ENCODE measurements around the gene RSPH10B.
"Not testable (repeated sequence)": the region's sequence is repeated elsewhere in the genome, so short reads cannot be mapped to it uniquely, and the experiment has no call there.

RSPH10B gene

DNA sequence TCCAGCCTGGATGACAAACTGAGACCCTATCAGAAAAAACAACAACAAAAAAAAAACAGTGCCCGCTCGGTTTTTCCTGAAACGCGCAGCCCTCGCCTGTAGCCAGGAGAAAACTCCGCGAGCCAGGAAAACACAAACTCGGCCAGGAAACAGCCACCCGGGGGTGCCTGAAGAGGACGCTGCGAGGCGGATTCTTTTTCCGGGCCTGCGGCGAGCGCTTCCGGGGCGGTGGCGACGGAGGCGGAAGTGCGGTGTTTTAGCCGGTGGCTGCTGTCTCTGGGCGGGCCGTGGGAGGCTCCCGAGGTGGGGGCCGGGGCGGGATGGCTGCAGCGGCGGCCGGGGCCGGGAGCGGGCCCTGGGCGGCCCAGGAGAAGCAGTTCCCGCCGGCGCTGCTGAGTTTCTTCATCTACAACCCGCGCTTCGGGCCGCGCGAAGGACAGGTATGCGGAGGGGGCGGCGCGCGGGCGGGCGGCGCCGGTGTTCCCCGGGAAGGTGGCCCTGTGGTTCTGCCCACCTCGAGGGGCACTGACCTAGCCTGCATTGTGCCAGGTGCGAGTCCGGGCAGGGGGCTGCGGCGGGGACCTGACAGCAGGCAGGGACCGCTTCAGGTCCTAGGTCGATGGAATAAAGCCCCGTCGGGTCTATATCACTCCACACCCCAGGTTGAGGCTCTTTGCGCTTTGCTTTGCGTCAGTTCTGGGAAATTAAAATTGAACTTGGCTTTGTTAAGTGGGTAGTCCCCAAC, 71.8 kb downstream of the RSPH10B start, which contains the start of gene CCZ1:
CCZ1 (plus strand) TSS at position 254 of the 745 bp plus-strand sequence; CDS start at position 321, 67 bp downstream.
- DNase-seq (ENCODE audit: low spot score in 2 of 2), result peak; percentile 16 to 87
- H3K27me3 ChIP-seq (ENCODE audit: low read depth); H3K4me1 ChIP-seq; H3K9me3 ChIP-seq; H3K36me3 ChIP-seq (replicated peaks); in situ Hi-C loops (cut with MboI; ENCODE audit: low sequenced_read_pairs): not testable (repeated sequence)
- peak within 1 kb of the TSS; percentile 20 for H3K4me3 ChIP-seq

DNA sequence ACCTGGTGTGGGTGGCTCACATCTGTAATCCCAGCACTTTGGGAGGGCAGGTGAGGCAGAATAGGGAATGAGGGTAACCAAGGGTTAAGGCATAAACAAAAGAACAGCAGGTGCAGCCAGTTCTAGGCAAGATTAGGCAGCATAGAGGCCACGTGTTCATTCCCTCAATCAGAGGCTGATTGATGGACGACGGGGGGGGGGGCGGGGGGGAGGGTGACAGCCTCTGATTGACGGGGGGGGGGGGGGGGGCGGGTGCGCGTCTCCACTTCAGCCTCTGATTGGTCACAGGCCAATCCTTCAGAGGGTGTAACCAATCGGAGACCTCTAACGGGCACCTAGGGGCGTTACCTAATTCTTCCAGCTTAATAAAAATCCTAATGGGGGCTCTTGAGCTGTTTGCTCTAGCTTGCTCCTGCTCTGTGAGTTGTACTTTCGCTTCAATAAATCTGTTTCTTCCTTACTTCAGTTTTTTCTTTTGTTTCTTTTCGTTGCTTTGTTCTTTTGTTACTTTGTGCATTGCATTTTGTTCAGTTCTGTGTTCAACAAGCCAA, 73.0 kb downstream of the RSPH10B start:
- in situ Hi-C loops (cut with MboI; ENCODE audit: low sequenced_read_pairs); H3K9me3 ChIP-seq; DNase-seq (ENCODE audit: low spot score in 2 of 2); H3K4me3 ChIP-seq; H3K27me3 ChIP-seq (ENCODE audit: low read depth); H3K36me3 ChIP-seq (replicated peaks); H3K4me1 ChIP-seq: not testable (repeated sequence)

DNA sequence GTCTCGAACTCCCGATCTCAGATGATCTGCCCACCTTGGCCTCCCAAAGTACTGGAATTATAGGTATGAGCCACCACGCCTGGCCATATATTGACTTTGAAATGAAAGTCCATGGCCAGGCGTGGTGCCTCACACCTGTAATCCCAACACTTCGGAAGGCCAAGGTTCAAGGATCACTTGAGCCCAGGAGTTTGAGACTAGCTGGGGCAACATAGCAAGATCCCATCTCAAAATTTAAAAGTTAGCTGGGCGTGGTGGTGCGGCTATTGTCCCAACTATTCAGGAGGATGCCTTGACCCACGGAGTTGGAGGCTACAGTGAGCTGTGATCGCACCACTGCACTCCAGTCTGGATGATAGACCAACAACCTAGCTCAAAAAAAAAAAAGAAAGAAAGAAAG, 78.0 kb downstream of the RSPH10B start:
- in situ Hi-C loops (cut with MboI; ENCODE audit: low sequenced_read_pairs), result no loop called here
- Histone ChIP-seq H3K4me1 (no peaks in the 10 kb centered on the region), H3K4me3 (no peak overlapping the region), H3K9me3 (no peaks in the 10 kb centered on the region), H3K36me3 (replicated peaks) (no peaks in the 10 kb centered on the region), H3K27me3 (ENCODE audit: low read depth) (no peaks in the 10 kb centered on the region)
- no peak for DNase-seq (ENCODE audit: low spot score in 2 of 2)

DNA sequence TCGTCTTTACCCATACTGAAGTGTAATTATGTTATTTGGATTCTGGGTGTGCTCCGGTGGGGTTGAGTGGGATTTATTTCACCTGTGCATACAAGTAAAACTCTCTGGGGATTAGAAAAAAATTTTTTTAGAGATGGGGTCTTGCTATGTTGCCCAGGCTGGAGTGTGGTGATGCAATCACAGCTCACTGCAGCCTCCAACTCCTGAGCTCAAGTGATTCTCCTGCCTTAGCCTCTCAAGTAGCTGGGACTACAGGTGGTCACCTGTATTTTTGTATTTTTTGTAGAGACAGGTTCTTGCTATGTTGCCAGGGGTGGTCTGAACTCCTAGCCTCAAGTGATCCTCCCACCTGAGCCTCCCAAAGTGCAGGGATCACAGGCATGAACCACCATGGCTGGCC, 80.2 kb downstream of the RSPH10B start:
- H3K27me3 ChIP-seq (ENCODE audit: low read depth); H3K4me3 ChIP-seq; DNase-seq (ENCODE audit: low spot score in 2 of 2); H3K9me3 ChIP-seq; in situ Hi-C loops (cut with MboI; ENCODE audit: low sequenced_read_pairs); H3K36me3 ChIP-seq (replicated peaks); H3K4me1 ChIP-seq: not testable (repeated sequence)

DNA sequence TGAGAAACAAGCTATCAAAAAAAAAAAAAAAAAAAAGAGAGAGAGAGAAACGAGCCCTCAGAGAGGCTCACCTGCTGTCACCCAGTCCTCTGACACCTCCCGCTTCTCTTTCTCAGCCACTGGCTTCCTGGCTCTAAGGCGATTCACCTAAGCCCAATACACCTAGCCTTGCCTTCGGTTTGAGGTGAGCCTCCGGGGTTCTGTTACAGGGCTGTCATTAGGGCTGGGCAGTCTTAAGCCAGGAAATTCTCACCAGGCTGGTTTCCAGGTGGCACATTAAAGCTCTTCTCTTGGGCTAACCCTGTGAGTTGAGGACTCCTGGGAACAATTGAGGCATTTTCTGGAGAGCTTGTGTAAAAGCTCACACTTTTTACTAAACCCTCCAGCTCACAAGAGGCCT, 82.5 kb downstream of the RSPH10B start:
- H3K27me3 ChIP-seq (ENCODE audit: low read depth); H3K4me3 ChIP-seq; H3K36me3 ChIP-seq (replicated peaks); in situ Hi-C loops (cut with MboI; ENCODE audit: low sequenced_read_pairs); DNase-seq (ENCODE audit: low spot score in 2 of 2); H3K9me3 ChIP-seq; H3K4me1 ChIP-seq: not testable (repeated sequence)

DNA sequence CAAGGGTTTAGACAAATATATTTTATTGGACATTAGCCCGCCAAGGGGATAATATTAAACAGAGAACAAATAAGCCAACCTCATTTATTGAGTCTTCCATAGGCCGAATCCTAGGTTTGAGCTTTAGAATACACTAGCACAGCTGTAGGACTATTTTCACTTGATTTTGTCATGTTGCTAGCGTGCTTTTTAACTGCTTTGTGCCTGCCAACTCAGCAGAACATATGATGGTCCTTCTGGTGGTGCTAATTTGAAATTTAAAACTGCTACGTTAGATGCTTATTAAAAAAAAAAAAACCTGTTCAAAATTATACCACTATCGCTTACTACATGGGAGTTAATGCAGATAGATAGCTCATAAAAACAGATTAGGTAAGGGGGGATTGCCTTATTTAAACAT, 86.1 kb downstream of the RSPH10B start:
- H3K4me3 ChIP-seq; H3K9me3 ChIP-seq; H3K36me3 ChIP-seq (replicated peaks); H3K27me3 ChIP-seq (ENCODE audit: low read depth); DNase-seq (ENCODE audit: low spot score in 2 of 2); H3K4me1 ChIP-seq; in situ Hi-C loops (cut with MboI; ENCODE audit: low sequenced_read_pairs): not testable (repeated sequence)

DNA sequence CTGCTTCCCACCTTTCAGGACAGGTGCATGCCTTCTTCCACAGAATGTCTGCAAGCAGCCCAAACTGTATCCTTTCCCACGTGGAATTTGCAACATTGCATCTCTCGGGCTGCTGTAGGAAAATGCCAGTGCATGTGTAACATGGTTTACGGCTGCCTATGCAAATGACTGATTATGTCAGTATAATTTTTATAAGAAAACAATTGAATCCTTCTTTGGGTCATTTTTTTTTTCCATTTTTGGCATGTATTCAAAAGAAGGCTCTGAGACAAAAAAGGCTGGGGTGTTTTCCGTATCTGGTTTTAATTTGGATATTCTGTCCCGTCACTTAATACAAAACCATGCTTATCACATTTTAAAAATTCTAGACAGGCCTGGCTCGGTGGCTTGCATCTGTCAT, 90.4 kb downstream of the RSPH10B start:
- H3K4me1 ChIP-seq; in situ Hi-C loops (cut with MboI; ENCODE audit: low sequenced_read_pairs); H3K27me3 ChIP-seq (ENCODE audit: low read depth); H3K9me3 ChIP-seq; DNase-seq (ENCODE audit: low spot score in 2 of 2); H3K36me3 ChIP-seq (replicated peaks); H3K4me3 ChIP-seq: not testable (repeated sequence)

DNA sequence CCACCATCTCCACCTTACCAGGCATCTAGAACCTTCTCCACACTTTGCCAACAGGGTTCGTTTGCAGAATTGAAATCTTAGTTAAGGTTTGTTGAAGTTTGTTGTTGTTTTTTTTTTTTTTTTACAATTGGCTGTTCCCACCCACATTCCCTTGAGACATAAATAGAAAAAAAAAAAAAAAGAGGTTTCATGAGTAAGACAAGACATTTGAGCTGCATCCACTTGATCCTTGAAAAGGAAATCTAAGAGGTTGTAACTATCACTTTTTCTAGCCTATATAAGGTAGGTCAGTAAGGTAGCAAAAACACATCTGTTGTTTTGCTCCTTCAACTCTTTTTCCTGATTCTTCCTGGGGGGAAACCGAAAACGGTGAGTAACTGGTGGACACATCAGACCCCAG, 90.9 kb downstream of the RSPH10B start:
- H3K36me3 ChIP-seq (replicated peaks); in situ Hi-C loops (cut with MboI; ENCODE audit: low sequenced_read_pairs); DNase-seq (ENCODE audit: low spot score in 2 of 2); H3K9me3 ChIP-seq; H3K4me3 ChIP-seq; H3K27me3 ChIP-seq (ENCODE audit: low read depth); H3K4me1 ChIP-seq: not testable (repeated sequence)
